ENCODE results near the gene SH3PXD2A. TPM values are rescaled to one million over a fixed set of nuclear protein-coding genes. Genes with fewer than 3 reads are reported as not detected.

Gene SH3PXD2A
- total RNA-seq, 2 experiments from 2014 or later, result 6.9 to 7.0 TPM

GRCh38 chr10:103879831-103880230 is 24.5 kb upstream of the SH3PXD2A start:
- peaks cover 93% of the 10 kb centered on the region for H3K36me3 Mint-ChIP-seq (ENCODE audit: low read depth)
- intact Hi-C loops (cut with DNase I, micrococcal nuclease), result loop anchor here in 1 of 2 experiments (10.0 kb wide), 1 partner anchor 145 kb away; no protein-coding TSS in a partner anchor
- peaks cover 81% of the 10 kb centered on the region for H3K36me3 ChIP-seq (ENCODE audit: insufficient read depth, low read length)

GRCh38 chr10:103879409-103879808 is 24.0 kb upstream of the SH3PXD2A start:
- ATAC-seq (ENCODE audit: poor library complexity) (no peak), DNase-seq (no peak)
- Histone ChIP-seq H3K4me3 (ENCODE audit: low read length) (no peak overlapping the region), H3K9me3 (ENCODE audit: control insufficient read depth in 1 of 2, insufficient read depth in 1 of 2, low read length in 2 of 2) (no peaks in the 10 kb centered on the region), H3K36me3 (ENCODE audit: insufficient read depth, low read length) (peaks cover 77% of the 10 kb centered on the region), H3K4me1 (ENCODE audit: insufficient read depth, low read length) (peaks cover under 1% of the 10 kb centered on the region), H3K27me3 (ENCODE audit: control insufficient read depth in 1 of 2, insufficient read depth in 2 of 2, low read length in 2 of 2) (no peaks in the 10 kb centered on the region), H3K27ac (ENCODE audit: low read depth in 1 of 2, low read length in 2 of 2) (no peak overlapping the region)
- Mint-ChIP-seq H3K27me3 (no peaks in the 10 kb centered on the region), H3K9me3 (no peaks in the 10 kb centered on the region), H3K4me3 (no peak overlapping the region), H3K36me3 (ENCODE audit: low read depth) (peaks cover 93% of the 10 kb centered on the region), H3K27ac (no peak overlapping the region), H3K4me1 (ENCODE audit: low read depth) (no peaks in the 10 kb centered on the region)
- intact Hi-C loops (cut with DNase I, micrococcal nuclease), result no loop called here
- TF ChIP-seq CTCF (IDR thresholded peaks at IDR 0.05), result no peak
- CTCF ChIA-PET, result no interaction called here
- POLR2A ChIA-PET, result no interaction called here

More at GRCh38 chr10:103879831-103880230, 24.5 kb upstream of the SH3PXD2A start:
- no peaks in the 10 kb centered on the region for H3K27me3 ChIP-seq (ENCODE audit: control insufficient read depth in 1 of 2, insufficient read depth in 2 of 2, low read length in 2 of 2)
- CTCF ChIA-PET, result no interaction called here
- no peak for DNase-seq
- Mint-ChIP-seq H3K4me1 (ENCODE audit: low read depth) (no peaks in the 10 kb centered on the region), H3K9me3 (no peaks in the 10 kb centered on the region), H3K4me3 (no peak overlapping the region), H3K27me3 (no peaks in the 10 kb centered on the region), H3K27ac (no peak overlapping the region)
- no peak for TF ChIP-seq CTCF (IDR thresholded peaks at IDR 0.05)
- POLR2A ChIA-PET, result no interaction called here
- H3K4me1 ChIP-seq (ENCODE audit: insufficient read depth, low read length), result peaks cover 5% of the 10 kb centered on the region
- no peak for ATAC-seq (ENCODE audit: poor library complexity)
- H3K9me3 ChIP-seq (ENCODE audit: control insufficient read depth in 1 of 2, insufficient read depth in 1 of 2, low read length in 2 of 2), result no peaks in the 10 kb centered on the region
- no peak overlapping the region for H3K4me3 ChIP-seq (ENCODE audit: low read length)
- H3K27ac ChIP-seq (ENCODE audit: low read depth in 1 of 2, low read length in 2 of 2), result no peak overlapping the region

- no peaks in the 10 kb centered on the region for H3K4me1 Mint-ChIP-seq (ENCODE audit: low read depth)
- H3K4me3 Mint-ChIP-seq, result no peak overlapping the region
- Histone ChIP-seq H3K4me1 (ENCODE audit: insufficient read depth, low read length) (no peaks in the 10 kb centered on the region), H3K4me3 (ENCODE audit: low read length) (no peak overlapping the region), H3K27me3 (ENCODE audit: control insufficient read depth in 1 of 2, insufficient read depth in 2 of 2, low read length in 2 of 2) (no peaks in the 10 kb centered on the region), H3K36me3 (ENCODE audit: insufficient read depth, low read length) (peaks cover 70% of the 10 kb centered on the region), H3K9me3 (ENCODE audit: control insufficient read depth in 1 of 2, insufficient read depth in 1 of 2, low read length in 2 of 2) (no peaks in the 10 kb centered on the region), H3K27ac (ENCODE audit: low read depth in 1 of 2, low read length in 2 of 2) (no peak overlapping the region)
- H3K36me3 Mint-ChIP-seq (ENCODE audit: low read depth), result peaks cover 86% of the 10 kb centered on the region
- POLR2A ChIA-PET, result no interaction called here
- intact Hi-C loops (cut with DNase I, micrococcal nuclease), result no loop called here
- CTCF ChIA-PET, result no interaction called here
- ATAC-seq (ENCODE audit: poor library complexity) (no peak), DNase-seq (no peak)
- H3K27me3 Mint-ChIP-seq, result no peaks in the 10 kb centered on the region
- no peaks in the 10 kb centered on the region for H3K9me3 Mint-ChIP-seq
- TF ChIP-seq CTCF (IDR thresholded peaks at IDR 0.05), result no peak
- no peak overlapping the region for H3K27ac Mint-ChIP-seq
Measured at GRCh38 chr10:103877861-103878260, 22.5 kb upstream of the SH3PXD2A start.
